SKM-1 (cell line): Measurements from ENCODE around the gene CDC25A.
A peak's percentile ranks its signal among the peaks of the same experiment; 100 is the strongest.

Experiments
- DNase-seq: peaks from one replicate; lab custom pipeline; 2025; ENCODE audit not compliant: unreplicated experiment; lab: John Stamatoyannopoulos, UW

Gene CDC25A

GRCh38 chr3:48196611-48197010 lies 8.4 kb upstream of the CDC25A start:
- DNase-seq, result no peak

- DNase-seq, result peak; percentile 33
Observed at GRCh38 chr3:48194446-48195071, 6.3 kb upstream of the CDC25A start.

GRCh38 chr3:48190911-48191310 lies 2.7 kb upstream of the CDC25A start:
- no peak for DNase-seq

- no peak for DNase-seq
Observed at GRCh38 chr3:48189321-48189720, 1.1 kb upstream of the CDC25A start.

- no peak for DNase-seq
Observed at GRCh38 chr3:48187579-48188265, 495 bp downstream of the CDC25A start.

GRCh38 chr3:48187301-48187578 lies 977 bp downstream of the CDC25A start:
- DNase-seq, result no peak

- DNase-seq, result no peak
Observed at GRCh38 chr3:48186631-48187300, 1.5 kb downstream of the CDC25A start.

- no peak for DNase-seq
Observed at GRCh38 chr3:48185129-48185528, 3.1 kb downstream of the CDC25A start.

GRCh38 chr3:48184299-48184698 lies 3.9 kb downstream of the CDC25A start:
- DNase-seq, result no peak

- DNase-seq, result no peak
Observed at GRCh38 chr3:48180531-48181253, 7.5 kb downstream of the CDC25A start.

GRCh38 chr3:48180021-48180420 lies 8.2 kb downstream of the CDC25A start:
- no peak for DNase-seq

- DNase-seq, result no peak
Observed at GRCh38 chr3:48178072-48178471, 10.1 kb downstream of the CDC25A start.

GRCh38 chr3:48157950-48158376 lies 30.3 kb downstream of the CDC25A start:
- DNase-seq, result peak; percentile 15

GRCh38 chr3:48157202-48157840 lies 30.9 kb downstream of the CDC25A start:
- no peak for DNase-seq

- DNase-seq, result no peak
Observed at GRCh38 chr3:48156163-48156562, 32.1 kb downstream of the CDC25A start.

GRCh38 chr3:48155122-48155521 lies 33.1 kb downstream of the CDC25A start:
- DNase-seq, result no peak

GRCh38 chr3:48151807-48152427 lies 36.3 kb downstream of the CDC25A start:
- DNase-seq, result no peak

- DNase-seq, result peak; percentile 42
Observed at GRCh38 chr3:48151058-48151806, 37.0 kb downstream of the CDC25A start.

GRCh38 chr3:48143992-48144391 lies 44.2 kb downstream of the CDC25A start:
- no peak for DNase-seq

GRCh38 chr3:48143567-48143966 lies 44.6 kb downstream of the CDC25A start:
- DNase-seq, result no peak
